Measurements from ENCODE around the gene LANCL2.

DNA sequence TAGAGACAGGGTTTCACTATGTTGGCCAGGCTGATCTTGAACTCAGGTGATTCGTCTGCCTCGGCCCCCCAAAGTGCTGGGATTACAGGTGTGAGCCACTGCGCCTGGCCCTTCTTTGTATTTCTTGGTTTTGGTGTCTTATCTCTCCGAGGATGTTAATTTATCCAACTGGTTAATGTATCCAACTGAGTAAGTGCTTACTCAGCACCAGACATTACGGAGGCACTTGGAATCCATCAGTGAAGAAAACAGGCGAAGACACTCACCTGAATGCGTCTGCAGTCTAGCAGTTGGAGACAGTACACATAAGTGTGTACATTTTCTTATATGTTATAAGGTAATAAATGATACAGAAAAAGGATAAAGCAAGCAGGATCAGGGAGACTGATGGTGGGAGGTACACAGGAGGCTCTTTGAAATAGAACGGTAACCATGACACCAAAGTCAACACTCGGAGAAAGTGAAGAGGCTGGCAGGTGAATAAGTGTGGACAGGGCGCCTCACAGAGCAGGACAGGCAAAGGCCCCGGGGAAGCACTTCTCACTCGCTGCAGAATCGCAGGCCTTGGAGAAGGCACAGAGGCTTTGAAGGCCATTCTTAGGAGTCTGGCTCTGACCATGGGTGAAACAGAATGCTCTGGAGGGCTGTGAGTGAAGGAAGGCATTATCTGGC, 73.1 kb downstream of the LANCL2 start:
- TF ChIP-seq EZH2phosphoT487 (IDR thresholded peaks at IDR 0.05; ENCODE audit: insufficient read depth, low read depth) (no peak), EZH2 (IDR thresholded peaks at IDR 0.05; ENCODE audit: insufficient read depth, poor library complexity, severe bottlenecking) (no peak)

Measured in GM23248 (cell line).